HFFc6 (cell line): ENCODE data around the gene BRSK1. TPM values are rescaled to one million over a fixed set of nuclear protein-coding genes. Genes with fewer than 3 reads are reported as not detected.

Experiments
- DNase-seq: peaks from one replicate; pipeline ENCODE4 v3.0.0-alpha.2; 2018
- H3K27ac Mint-ChIP-seq: 2 replicates; pipeline ENCODE4 v1.8.0; 2020; ENCODE audit warnings: mild to moderate bottlenecking, mixed read lengths
- H3K27me3 Mint-ChIP-seq: 2 replicates; pipeline ENCODE4 v1.8.0; 2021; ENCODE audit warnings: mild to moderate bottlenecking, moderate library complexity, mixed read lengths; ENCODE audit not compliant: insufficient read depth
- H3K36me3 Mint-ChIP-seq: 2 replicates; pipeline ENCODE4 v1.8.0; 2021; ENCODE audit warnings: low read depth, mixed read lengths
- H3K4me1 Mint-ChIP-seq: 2 replicates; pipeline ENCODE4 v1.8.0; 2020; ENCODE audit warnings: low read depth, mixed read lengths
- H3K4me3 Mint-ChIP-seq: 2 replicates; pipeline ENCODE4 v1.8.0; 2020; ENCODE audit warnings: mild to moderate bottlenecking, moderate library complexity, mixed read lengths
- H3K9me3 Mint-ChIP-seq: 2 replicates; pipeline ENCODE4 v1.8.0; 2020; ENCODE audit warnings: mild to moderate bottlenecking, mixed read lengths
- total RNA-seq, 6 experiments: library from RNA; stranded (reverse); fragmentation: NEBNext Ultra II Directional; extraction: Animal tissue kit (Norgen Biotek cat#: 25700); gene quantifications; 2 replicates in 1 of 6; 3 replicates in 5 of 6; pipeline ENCODE4 v1.2.3, GENCODE V29; 2021
- TF ChIP-seq, protein P1 (sequence below): fragments of 200-600 bp; sonication (generic); IDR thresholded peaks from 2 replicates; pipeline ENCODE4 v1.5.0; 2021; ENCODE audit warnings: antibody characterized with exemption, mild to moderate bottlenecking

The BRSK1 gene
- total RNA-seq, 6 experiments from 2014 or later: 10.9 to 12.0 (median 11.3) TPM

DNA sequence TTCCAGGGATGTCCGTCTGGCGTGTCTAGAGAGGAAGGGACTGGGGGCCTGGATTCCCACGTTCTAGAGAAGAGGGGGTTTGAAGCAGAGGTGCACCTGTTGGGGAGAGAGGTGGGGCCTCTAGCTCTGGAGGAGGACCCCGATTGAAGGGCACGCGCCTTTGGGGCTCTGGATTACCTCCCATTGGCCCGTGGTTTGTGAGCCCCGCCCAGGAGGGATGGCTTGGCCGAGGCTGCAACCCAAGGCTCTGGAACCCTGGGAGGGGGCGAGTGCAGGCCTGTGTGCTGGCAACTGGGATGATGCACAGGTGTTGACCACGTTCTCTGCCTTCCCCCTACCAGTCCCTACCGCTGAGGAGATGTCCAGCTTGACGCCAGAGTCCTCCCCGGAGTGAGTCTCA, 21.2 kb downstream of the BRSK1 start:
- Mint-ChIP-seq H3K4me1 (0 out of 2 replicates have a peak, but pooled peaks cover 7% of the 10 kb centered on the region), H3K9me3 (no peaks in the 10 kb centered on the region), H3K27ac (no peak overlapping the region), H3K4me3 (no peak overlapping the region), H3K36me3 (peaks cover 14% of the 10 kb centered on the region; the same call in 1 of the 2 replicates), H3K27me3 (no peaks in the 10 kb centered on the region; the same call in 1 of the 2 replicates)
- no peak for DNase-seq
- TF ChIP-seq, protein P1, sequence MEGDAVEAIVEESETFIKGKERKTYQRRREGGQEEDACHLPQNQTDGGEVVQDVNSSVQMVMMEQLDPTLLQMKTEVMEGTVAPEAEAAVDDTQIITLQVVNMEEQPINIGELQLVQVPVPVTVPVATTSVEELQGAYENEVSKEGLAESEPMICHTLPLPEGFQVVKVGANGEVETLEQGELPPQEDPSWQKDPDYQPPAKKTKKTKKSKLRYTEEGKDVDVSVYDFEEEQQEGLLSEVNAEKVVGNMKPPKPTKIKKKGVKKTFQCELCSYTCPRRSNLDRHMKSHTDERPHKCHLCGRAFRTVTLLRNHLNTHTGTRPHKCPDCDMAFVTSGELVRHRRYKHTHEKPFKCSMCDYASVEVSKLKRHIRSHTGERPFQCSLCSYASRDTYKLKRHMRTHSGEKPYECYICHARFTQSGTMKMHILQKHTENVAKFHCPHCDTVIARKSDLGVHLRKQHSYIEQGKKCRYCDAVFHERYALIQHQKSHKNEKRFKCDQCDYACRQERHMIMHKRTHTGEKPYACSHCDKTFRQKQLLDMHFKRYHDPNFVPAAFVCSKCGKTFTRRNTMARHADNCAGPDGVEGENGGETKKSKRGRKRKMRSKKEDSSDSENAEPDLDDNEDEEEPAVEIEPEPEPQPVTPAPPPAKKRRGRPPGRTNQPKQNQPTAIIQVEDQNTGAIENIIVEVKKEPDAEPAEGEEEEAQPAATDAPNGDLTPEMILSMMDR: no peak

DNA sequence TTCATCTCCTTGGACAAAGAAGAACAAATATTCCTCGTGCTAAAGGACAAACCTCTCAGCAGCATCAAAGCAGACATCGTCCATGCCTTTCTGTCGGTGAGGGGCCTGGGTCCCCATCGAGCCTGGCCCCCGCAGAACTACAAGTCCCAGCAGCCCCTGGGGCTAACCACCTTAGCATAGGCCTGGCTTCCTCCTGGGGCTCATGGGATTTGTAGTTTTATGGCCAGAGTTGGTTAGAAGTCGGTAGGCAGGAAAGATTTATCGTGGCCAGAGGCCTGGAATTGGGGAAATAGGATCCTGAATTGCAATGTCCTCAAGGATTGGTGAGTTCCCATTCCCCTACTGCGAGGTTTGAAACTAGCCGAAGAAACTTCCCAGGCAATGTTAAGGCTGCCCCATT, 21.7 kb downstream of the BRSK1 start:
- DNase-seq: no peak
- Mint-ChIP-seq H3K4me3 (no peak overlapping the region), H3K4me1 (0 out of 2 replicates have a peak, but pooled peaks cover 7% of the 10 kb centered on the region), H3K27me3 (no peaks in the 10 kb centered on the region; the same call in 1 of the 2 replicates), H3K27ac (no peak overlapping the region; the same call in 1 of the 2 replicates), H3K36me3 (peaks cover 16% of the 10 kb centered on the region; the same call in 1 of the 2 replicates), H3K9me3 (no peaks in the 10 kb centered on the region)
- TF ChIP-seq, protein P1: no peak

DNA sequence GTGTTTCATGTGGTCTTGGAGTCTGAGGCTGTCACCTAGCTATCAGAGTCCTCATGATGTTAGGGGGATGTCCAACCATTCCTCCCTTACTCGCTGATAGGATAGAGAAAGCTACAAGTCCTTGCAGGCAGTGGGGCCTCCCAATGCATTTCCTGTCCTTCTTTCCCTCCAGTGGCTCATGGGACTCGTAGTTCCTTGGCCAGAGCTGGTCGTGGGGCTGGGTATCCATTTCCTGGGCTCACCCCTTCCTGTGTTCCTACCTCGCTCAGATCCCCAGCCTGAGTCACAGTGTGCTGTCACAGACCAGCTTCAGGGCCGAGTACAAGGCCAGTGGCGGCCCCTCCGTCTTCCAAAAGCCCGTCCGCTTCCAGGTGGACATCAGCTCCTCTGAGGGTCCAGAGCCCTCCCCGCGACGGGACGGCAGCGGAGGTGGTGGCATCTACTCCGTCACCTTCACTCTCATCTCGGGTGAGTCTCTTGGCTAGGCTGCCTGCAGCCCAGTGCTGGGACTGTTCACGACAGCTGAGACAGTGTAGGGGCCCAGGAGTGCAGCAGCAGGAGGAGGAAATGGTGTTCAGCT, 22.3 kb downstream of the BRSK1 start:
- TF ChIP-seq, protein P1: no peak
- H3K36me3 Mint-ChIP-seq: peaks cover 17% of the 10 kb centered on the region; the same call in 1 of the 2 replicates
- DNase-seq: no peak
- H3K4me3 Mint-ChIP-seq: no peak overlapping the region
- 0 out of 2 replicates have a peak, but pooled peaks cover 7% of the 10 kb centered on the region for H3K4me1 Mint-ChIP-seq
- no peak overlapping the region for H3K27ac Mint-ChIP-seq
- no peaks in the 10 kb centered on the region for H3K9me3 Mint-ChIP-seq
- H3K27me3 Mint-ChIP-seq: no peaks in the 10 kb centered on the region; the same call in 1 of the 2 replicates

DNA sequence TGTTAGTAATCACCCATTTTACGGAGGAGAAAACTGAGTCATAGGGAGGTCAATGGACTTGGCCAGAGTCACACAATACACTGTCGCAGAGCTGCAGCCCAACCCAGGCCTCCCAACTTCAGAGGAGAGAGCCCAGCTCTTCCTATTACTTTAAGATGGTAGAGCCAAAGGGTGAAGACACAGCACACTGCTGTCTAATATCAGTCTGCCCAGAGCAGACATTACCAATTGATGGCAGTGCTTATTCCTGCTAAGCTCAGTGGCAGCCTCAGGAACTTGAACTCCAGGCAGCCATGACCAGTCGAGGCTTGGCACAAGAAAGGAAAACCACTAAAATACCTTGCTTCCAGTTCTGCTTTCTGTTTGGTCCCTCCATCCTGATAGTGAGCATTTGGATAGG, 22.9 kb downstream of the BRSK1 start:
- Mint-ChIP-seq H3K4me1 (0 out of 2 replicates have a peak, but pooled peaks cover 3% of the 10 kb centered on the region), H3K4me3 (no peak overlapping the region), H3K9me3 (no peaks in the 10 kb centered on the region), H3K27me3 (no peaks in the 10 kb centered on the region; the same call in 1 of the 2 replicates), H3K27ac (no peak overlapping the region), H3K36me3 (peaks cover 17% of the 10 kb centered on the region; the same call in 1 of the 2 replicates)
- no peak for DNase-seq
- TF ChIP-seq, protein P1: no peak

DNA sequence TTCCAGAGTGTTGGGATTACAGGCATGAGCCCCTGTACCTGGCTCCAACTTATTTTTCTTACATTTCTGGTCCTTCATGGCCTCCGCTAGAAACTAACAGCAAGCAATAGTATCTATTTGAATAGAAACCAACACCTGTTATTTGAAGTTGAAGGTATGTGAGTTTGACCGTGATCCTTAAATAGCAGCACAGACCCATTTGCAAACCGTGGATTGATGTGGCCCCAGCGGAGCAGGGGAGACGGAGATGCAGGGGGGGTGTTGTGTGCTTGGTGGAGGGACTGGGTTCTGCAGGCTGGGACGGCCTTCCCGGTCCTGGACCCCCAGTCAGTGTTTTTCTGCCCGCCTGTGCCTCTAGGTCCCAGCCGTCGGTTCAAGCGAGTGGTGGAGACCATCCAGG, 24.5 kb downstream of the BRSK1 start:
- no peak for DNase-seq
- peaks cover 17% of the 10 kb centered on the region; the same call in 1 of the 2 replicates for H3K36me3 Mint-ChIP-seq
- H3K4me3 Mint-ChIP-seq: no peak overlapping the region
- no peaks in the 10 kb centered on the region for H3K4me1 Mint-ChIP-seq
- TF ChIP-seq, protein P1: no peak
- no peak overlapping the region for H3K27ac Mint-ChIP-seq
- H3K9me3 Mint-ChIP-seq: no peaks in the 10 kb centered on the region
- H3K27me3 Mint-ChIP-seq: no peaks in the 10 kb centered on the region; the same call in 1 of the 2 replicates
